RWPE1 (cell line): ENCODE measurements around the gene ST7.
A peak's percentile ranks its signal among the peaks of the same experiment; 100 is the strongest.

Source experiments
- CTCF ChIA-PET: fragments of 350-600 bp; sonication (Branson Sonifier 250); formaldehyde crosslinking; extraction: SDS; loops from one replicate; lab custom pipeline; 2021; lab: Yijun Ruan, JAX
- POLR2A ChIA-PET: fragments of 400-600 bp; formaldehyde crosslinking; extraction: SDS; loops from one replicate; lab custom pipeline; 2020; ENCODE audit warnings: antibody characterized with exemption; ENCODE audit not compliant: low non-redundant PET; lab: Yijun Ruan, JAX
- DNase-seq: peaks from one replicate; pipeline ENCODE4 v3.0.0; 2012; ENCODE audit warnings: low spot score
- H3K27ac ChIP-seq: fragments of 450-650 bp; 2 replicates; pipeline ENCODE4 v1.5.1; 2017
- TF ChIP-seq, protein P1 (sequence below): fragments of 450-650 bp; conservative IDR thresholded peaks from 2 replicates; pipeline ENCODE4 v1.5.1; 2017; ENCODE audit warnings: low read depth, mild to moderate bottlenecking

The ST7 gene

GRCh38 chr7:117165656-117166055 lies 212.4 kb downstream of the ST7 start:
- POLR2A ChIA-PET: no interaction called here
- no peak overlapping the region for H3K27ac ChIP-seq
- DNase-seq: no peak
- CTCF ChIA-PET: no interaction called here
- TF ChIP-seq, protein P1, sequence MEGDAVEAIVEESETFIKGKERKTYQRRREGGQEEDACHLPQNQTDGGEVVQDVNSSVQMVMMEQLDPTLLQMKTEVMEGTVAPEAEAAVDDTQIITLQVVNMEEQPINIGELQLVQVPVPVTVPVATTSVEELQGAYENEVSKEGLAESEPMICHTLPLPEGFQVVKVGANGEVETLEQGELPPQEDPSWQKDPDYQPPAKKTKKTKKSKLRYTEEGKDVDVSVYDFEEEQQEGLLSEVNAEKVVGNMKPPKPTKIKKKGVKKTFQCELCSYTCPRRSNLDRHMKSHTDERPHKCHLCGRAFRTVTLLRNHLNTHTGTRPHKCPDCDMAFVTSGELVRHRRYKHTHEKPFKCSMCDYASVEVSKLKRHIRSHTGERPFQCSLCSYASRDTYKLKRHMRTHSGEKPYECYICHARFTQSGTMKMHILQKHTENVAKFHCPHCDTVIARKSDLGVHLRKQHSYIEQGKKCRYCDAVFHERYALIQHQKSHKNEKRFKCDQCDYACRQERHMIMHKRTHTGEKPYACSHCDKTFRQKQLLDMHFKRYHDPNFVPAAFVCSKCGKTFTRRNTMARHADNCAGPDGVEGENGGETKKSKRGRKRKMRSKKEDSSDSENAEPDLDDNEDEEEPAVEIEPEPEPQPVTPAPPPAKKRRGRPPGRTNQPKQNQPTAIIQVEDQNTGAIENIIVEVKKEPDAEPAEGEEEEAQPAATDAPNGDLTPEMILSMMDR: no peak

- H3K27ac ChIP-seq: no peak overlapping the region
- peak; percentile 34 for DNase-seq
- ChIA-PET CTCF (no interaction called here), POLR2A (no interaction called here)
- TF ChIP-seq, protein P1: no peak
These were observed 216.6 kb downstream of the ST7 start for GRCh38 chr7:117169907-117170306.

GRCh38 chr7:117171106-117171505 lies 217.8 kb downstream of the ST7 start:
- no peak overlapping the region for H3K27ac ChIP-seq
- POLR2A ChIA-PET: interaction anchor here (0.7 kb wide), 1 partner anchor 556 kb away, joined by 7 read pairs; no protein-coding TSS in a partner anchor
- CTCF ChIA-PET: interaction anchor here (0.5 to 0.6 kb wide), 2 partner anchors 42 to 1513 kb away, joined by 3 read pairs; no protein-coding TSS in a partner anchor
- TF ChIP-seq, protein P1: no peak
- no peak for DNase-seq

DNA sequence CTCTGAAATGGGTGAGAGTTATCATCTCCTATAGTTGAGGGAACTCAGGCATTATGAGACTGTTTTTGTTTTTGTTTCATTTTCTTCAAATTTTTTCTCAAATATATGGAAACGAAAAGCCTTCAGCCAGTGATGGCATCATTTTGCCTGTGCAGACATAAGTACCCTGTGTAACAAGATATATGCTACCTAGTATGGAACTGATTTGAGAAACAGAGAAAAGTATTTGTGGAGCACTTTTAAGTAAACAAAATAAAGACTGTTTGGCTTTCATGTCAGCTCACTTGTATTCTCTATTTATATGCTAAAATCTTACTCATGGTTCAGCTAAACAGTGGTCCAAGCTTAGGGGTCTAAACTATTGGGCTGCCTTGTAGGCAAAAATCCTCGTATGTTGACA lies 219.0 kb downstream of the ST7 start:
- no peak for DNase-seq
- TF ChIP-seq, protein P1: no peak
- ChIA-PET POLR2A (no interaction called here), CTCF (no interaction called here)
- no peak overlapping the region for H3K27ac ChIP-seq

DNA sequence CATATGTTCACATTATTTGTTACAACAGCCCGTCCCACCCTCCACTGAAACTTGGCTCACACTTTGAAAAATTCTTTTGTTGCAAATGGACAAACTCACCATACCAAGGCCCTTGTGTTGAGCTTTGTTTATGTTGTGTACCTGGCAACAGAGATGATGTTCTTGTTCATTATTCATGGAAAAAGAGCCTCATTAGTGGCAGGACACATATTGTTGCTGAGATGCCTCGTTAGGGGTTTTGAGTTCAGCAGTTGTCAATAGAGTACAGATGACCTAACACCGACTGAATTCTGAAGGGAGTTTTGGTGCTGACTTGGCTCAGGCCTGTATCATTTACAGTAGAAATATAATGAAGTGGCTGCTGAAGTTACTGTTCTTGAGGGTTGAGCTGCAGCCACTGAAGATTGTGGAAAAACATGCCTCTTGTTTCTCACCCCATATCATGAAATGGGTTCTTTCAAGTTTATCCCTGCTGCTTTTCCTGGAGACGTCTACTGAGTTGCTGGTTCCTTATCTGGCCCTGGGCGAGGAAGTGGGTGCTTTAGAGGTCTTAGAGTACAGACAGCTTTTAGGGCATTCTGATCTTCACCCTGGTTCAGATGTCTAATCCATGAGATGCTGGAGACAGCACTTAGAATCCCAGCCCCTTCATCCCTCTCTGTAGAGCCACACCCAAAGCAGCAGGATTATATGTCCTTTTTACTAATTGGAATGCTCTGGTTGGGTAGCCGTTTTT lies 219.9 kb downstream of the ST7 start:
- TF ChIP-seq, protein P1: no peak
- CTCF ChIA-PET: interaction anchor here (0.6 kb wide), 1 partner anchor 21 kb away, joined by 3 read pairs; no protein-coding TSS in a partner anchor
- POLR2A ChIA-PET: no interaction called here
- DNase-seq: no peak
- H3K27ac ChIP-seq: no peak overlapping the region

DNA sequence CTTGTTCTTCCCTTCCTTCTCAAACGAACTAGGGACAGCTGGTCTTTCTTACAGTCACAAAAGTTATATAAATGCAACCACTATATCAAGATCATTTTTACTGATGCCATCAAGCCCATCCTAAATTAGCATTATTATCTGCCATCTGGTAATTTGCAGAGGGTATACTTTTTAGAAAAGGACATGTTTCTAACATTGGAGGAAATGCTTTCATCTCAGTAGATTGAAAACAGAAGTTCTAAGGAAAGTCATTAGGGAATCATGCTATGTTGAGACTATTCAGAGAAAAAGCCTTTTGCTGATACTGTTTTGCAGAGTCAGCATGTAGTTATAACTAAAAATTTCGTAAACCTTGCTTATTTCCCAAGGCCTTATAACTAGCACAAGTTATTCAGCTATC lies 222.9 kb downstream of the ST7 start:
- POLR2A ChIA-PET: no interaction called here
- CTCF ChIA-PET: no interaction called here

More for the DNA sequence above, 222.9 kb downstream of the ST7 start:
- H3K27ac ChIP-seq: no peak overlapping the region
- no peak for DNase-seq
- TF ChIP-seq, protein P1: no peak
